Body of pancreas (tissue), 4 donors: ENCODE results near the gene ZNF614. TPM values are rescaled to one million over a fixed set of nuclear protein-coding genes. Genes with fewer than 3 reads are reported as not detected.
"Not testable (repeated sequence)": the region's sequence is repeated elsewhere in the genome, so short reads cannot be mapped to it uniquely, and the experiment has no call there.

Experiments
- ATAC-seq: fragments of 150-250 bp; one replicate; pipeline ENCODE4 v1.9.1; 2016
- DNase-seq, 4 donors: peaks; one replicate each; pipeline ENCODE4 v3.0.0-alpha.2; 2019
- H3K27ac ChIP-seq, 4 donors: fragments of 200-600 bp; sonication (generic); 1 replicate in 3 of 4; 2 replicates in 1 of 4; pipeline versions ENCODE4 v1.5.1 to v1.6.1; 2016 to 2019; ENCODE audit warnings: mild to moderate bottlenecking in 1 of 4, mixed read lengths in 1 of 4, moderate library complexity in 1 of 4
- H3K27me3 ChIP-seq, 2 donors: fragments of 200-600 bp; sonication (generic); one replicate each; pipeline ENCODE4 v1.6.0; 2016; ENCODE audit warnings: mild to moderate bottlenecking in 1 of 2
- H3K36me3 ChIP-seq, 2 donors: fragments of 200-600 bp; sonication (generic); replicated peaks in 1 of 2; 2 replicates each; pipeline ENCODE4 v1.5.1; 2016; ENCODE audit warnings: low read depth in 2 of 2; ENCODE audit not compliant: insufficient read depth in 1 of 2
- H3K4me1 ChIP-seq: fragments of 200-600 bp; sonication (generic); one replicate; pipeline ENCODE4 v1.6.0; 2016
- H3K4me3 ChIP-seq, 2 donors: fragments of 200-600 bp; sonication (generic); 1 replicate in 1 of 2; 2 replicates in 1 of 2; pipeline ENCODE4 v1.5.1; 2016 to 2019
- H3K9me3 ChIP-seq, 3 donors: fragments of 200-600 bp; sonication (generic); 1 replicate in 2 of 3; 2 replicates in 1 of 3; pipeline ENCODE4 v1.5.1; 2016
- POLR2A ChIP-seq, 3 donors: fragments of 450-650 bp; IDR thresholded peaks; one replicate each; pipeline ENCODE4 v1.6.1; 2016; ENCODE audit warnings: antibody characterized with exemption in 3 of 3, mild to moderate bottlenecking in 2 of 3
- WGBS, 2 donors: methylation state at CpG; one replicate each; pipeline ENCODE4 v1.1.5; 2017; 5-methylcytosine and 5-hydroxymethylcytosine counted together
- intact Hi-C: fragments of 100-400 bp; cut with DNase I; formaldehyde crosslinking; loops from one replicate; pipeline ENCODE4 v1.15.1; 2023
- total RNA-seq, 2 donors: library from RNA; depleted of rRNA; stranded (reverse); fragments of >200 nt; gene quantifications; one replicate each; pipeline ENCODE4 v1.1.0, GENCODE V29; 2016
- TF ChIP-seq, protein P1 (sequence below), 7 experiments: fragments of 450-650 bp in 4 of 7; fragments of 200-600 bp in 3 of 7; sonication (generic) in 3 of 7; IDR thresholded peaks; one replicate each; pipeline ENCODE4 v1.5.1; 2016 to 2019; ENCODE audit warnings: antibody characterized with exemption in 7 of 7

ZNF614 gene
- total RNA-seq, 2 donors from 2014 or later, result 1.3 to 1.6 TPM

DNA sequence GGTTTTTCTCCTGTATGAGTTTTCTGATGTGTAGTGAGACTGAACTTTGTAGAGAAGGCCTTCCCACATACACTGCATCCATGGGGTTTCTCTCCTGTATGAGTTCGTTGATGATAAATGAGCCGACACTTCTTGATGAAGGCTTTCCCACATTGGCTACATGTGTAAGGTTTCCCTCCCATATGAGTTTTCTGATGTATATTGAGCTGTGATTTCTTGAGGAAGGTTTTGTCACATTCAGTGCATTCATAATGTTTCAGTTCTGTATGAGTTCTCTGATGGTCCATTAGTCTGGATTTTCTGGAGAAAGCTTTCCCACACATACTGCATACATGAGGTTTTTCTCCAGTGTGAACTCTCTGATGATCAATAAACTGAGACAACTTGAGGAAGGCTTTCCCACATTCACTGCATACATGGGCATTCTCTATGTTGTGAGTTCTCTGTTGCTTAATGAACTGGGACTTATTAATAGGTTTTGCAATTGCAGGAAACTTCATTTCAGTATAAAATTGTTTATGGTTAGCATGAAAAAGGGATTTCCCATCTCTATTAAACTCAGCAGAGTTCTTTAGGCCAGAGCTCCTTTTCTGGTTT, 34.0 kb downstream of the ZNF614 start:
- H3K9me3 ChIP-seq, result peaks cover 0 to 84% (median 10%) of the 10 kb centered on the region in 3 donors
- intact Hi-C loops, result no loop called here
- 97 to 98% methylated on average over 2 of the region's 2 CpGs for WGBS, 2 donors

DNA sequence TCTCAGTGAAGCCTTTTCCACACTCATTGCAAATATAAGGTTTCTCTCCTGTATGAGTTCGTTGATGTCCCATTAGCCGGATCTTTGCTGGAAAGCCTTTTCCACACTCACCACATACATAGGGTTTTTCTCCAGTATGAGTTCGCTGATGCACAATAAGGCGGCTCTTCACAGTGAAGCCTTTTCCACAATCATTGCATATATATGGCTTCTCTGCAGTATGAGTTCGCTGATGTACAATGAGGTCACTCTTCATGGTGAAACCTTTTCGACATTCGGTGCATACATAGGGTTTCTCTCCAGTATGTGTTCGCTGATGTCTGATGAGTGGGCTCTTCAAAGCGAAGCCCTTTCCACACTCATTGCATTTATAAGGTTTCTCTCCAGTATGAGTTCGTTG, 34.8 kb downstream of the ZNF614 start:
- H3K4me1 ChIP-seq, result no peaks in the 10 kb centered on the region
- no peak for DNase-seq
- H3K9me3 ChIP-seq, result peaks cover 0 to 87% (median 10%) of the 10 kb centered on the region in 3 donors
- TF ChIP-seq, protein P1, sequence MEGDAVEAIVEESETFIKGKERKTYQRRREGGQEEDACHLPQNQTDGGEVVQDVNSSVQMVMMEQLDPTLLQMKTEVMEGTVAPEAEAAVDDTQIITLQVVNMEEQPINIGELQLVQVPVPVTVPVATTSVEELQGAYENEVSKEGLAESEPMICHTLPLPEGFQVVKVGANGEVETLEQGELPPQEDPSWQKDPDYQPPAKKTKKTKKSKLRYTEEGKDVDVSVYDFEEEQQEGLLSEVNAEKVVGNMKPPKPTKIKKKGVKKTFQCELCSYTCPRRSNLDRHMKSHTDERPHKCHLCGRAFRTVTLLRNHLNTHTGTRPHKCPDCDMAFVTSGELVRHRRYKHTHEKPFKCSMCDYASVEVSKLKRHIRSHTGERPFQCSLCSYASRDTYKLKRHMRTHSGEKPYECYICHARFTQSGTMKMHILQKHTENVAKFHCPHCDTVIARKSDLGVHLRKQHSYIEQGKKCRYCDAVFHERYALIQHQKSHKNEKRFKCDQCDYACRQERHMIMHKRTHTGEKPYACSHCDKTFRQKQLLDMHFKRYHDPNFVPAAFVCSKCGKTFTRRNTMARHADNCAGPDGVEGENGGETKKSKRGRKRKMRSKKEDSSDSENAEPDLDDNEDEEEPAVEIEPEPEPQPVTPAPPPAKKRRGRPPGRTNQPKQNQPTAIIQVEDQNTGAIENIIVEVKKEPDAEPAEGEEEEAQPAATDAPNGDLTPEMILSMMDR (IDR thresholded peaks at IDR 0.05), result no peak
- TF ChIP-seq POLR2A (IDR thresholded peaks at IDR 0.05), result no peak
- ATAC-seq, result no peak
- no peaks in the 10 kb centered on the region for H3K27me3 ChIP-seq
- WGBS, 2 donors, result 97 to 100% methylated on average over 10 of the region's 10 CpGs
- H3K27ac ChIP-seq, result no peak overlapping the region
- intact Hi-C loops, result no loop called here
- H3K4me3 ChIP-seq, result no peak overlapping the region
- H3K36me3 ChIP-seq, result peaks cover 20 to 29% of the 10 kb centered on the region in 2 donors

More for the DNA sequence above, 34.0 kb downstream of the ZNF614 start:
- no peaks in the 10 kb centered on the region for H3K27me3 ChIP-seq
- no peaks in the 10 kb centered on the region for H3K4me1 ChIP-seq
- TF ChIP-seq, protein P1 (IDR thresholded peaks at IDR 0.05), result no peak
- no peak for TF ChIP-seq POLR2A (IDR thresholded peaks at IDR 0.05)
- H3K36me3 ChIP-seq, result peaks cover 27 to 36% of the 10 kb centered on the region in 2 donors
- no peak overlapping the region for H3K27ac ChIP-seq
- H3K4me3 ChIP-seq, result no peak overlapping the region
- DNase-seq, result no peak
- no peak for ATAC-seq

DNA sequence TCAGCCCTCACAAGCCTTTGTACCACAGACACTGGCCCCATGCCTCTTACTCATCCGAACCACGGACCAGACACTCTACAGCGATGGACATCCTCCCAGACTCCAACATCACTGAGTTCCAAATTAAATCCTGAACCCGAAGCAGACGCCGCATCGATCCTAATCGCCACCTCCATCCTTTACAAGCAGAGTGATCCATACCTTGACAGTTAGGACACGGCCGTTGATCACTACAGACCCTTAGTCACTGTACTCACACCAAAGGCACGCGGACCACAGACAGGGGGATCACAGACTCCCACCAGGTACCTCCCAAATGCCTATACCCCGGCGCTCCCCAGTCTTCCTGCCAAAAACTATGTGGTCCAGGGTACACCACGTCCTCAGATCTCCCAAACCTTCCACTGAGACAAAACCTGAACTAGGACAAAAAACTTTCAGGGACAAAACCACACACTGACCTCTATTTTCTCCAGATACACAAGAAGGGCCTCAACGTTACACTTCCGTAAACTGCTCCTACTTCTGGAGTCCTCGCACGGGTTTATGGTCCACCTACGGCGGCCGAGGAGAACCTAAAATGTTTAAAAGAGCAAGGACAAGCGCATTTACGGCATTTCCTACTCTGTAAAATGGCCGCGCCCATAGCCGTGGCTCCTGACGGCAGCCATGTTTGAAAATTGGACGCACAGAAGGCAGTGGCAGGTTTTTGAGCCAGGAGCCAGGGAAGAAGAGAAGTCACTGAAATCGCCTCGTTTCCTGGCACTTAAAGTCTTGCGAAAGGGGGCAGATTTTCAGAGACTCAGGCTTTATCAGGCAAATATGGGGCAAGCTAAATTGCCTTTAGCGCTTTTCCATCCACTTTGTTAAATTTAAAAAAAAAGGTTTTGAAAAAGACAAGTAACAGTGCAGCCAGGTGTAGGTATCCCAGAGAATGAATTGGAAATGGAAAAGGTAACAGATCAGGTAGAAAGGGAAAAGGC, 41.6 kb downstream of the ZNF614 start, which contains the start of gene ZNF350:
ZNF350 (minus strand) TSS at position 532 of the 983 bp plus-strand sequence. CDS start 12,480 bp downstream, outside the sequence.
- 2 to 3% methylated on average over 25 to 33 of the region's 33 CpGs for WGBS, 2 donors
- Histone ChIP-seq H3K27me3 (no peaks in the 10 kb centered on the region), H3K27ac (peak within 1 kb of the TSS in 3 of 4 donors; percentile 6 to 78 (median 69)), H3K4me3 (peak within 1 kb of the TSS; percentile 33 to 96), H3K4me1 (peaks cover 7% of the 10 kb centered on the region), H3K9me3 (peaks cover 0 to 35% (median 0%) of the 10 kb centered on the region in 3 donors), H3K36me3 (no peaks in the 10 kb centered on the region)
- TF ChIP-seq, protein P1 (IDR thresholded peaks at IDR 0.05), result peak in 1 of 7 experiments; percentile 13
- peak in 2 of 3 donors; percentile 56 to 63 for TF ChIP-seq POLR2A (IDR thresholded peaks at IDR 0.05)
- intact Hi-C loops, result no loop called here
- ATAC-seq (peak; percentile 100), DNase-seq (peak; percentile 91 to 99 (median 94))

DNA sequence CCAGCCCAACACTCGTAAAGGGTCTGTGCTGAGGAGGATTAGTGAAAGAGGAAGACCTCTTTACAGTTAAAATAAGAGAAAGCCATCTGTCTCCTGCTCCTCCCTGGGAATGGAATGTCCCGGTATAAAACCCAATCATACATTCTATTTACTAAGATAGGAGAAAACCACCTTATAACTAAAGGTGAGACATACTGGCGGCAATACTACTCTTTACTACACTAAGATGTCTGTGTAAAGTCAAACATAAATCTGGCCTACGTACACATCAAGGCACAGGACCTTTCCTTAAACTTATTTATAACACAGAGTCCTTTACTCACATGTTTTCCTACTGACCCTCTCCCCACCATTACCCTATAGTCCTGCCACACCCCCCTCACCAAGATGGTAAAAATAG, 44.8 kb downstream of the ZNF614 start:
- Histone ChIP-seq H3K36me3 (no peaks in the 10 kb centered on the region), H3K27ac (no peak overlapping the region), H3K4me1 (peaks cover 7% of the 10 kb centered on the region), H3K27me3 (no peaks in the 10 kb centered on the region), H3K9me3 (peaks cover 0 to 41% (median 0%) of the 10 kb centered on the region in 3 donors), H3K4me3 (no peak overlapping the region)
- WGBS, 2 donors, result 90 to 94% methylated on average over 4 of the region's 4 CpGs
- TF ChIP-seq, protein P1 (IDR thresholded peaks at IDR 0.05), result no peak
- TF ChIP-seq POLR2A (IDR thresholded peaks at IDR 0.05), result no peak
- DNase-seq, result no peak
- intact Hi-C loops, result no loop called here
- ATAC-seq, result no peak

DNA sequence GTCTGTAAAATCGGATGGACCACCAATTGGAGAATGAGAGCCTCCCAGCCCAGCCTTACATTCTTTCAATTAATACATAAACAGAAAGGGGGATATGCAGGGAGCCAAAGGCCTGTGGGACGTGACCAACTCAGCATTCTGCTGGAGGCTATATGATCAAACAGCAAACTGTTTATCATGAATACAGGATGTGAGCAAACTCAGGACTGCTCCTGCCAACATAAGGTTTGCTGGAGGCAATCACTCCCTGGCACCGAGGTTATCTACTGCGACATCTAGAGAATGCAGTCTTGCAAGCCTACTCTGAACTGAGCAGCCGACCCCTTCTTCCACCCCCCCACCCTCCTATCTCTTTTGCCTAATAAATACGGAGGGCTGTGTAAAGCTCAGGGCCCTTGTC, 47.3 kb downstream of the ZNF614 start:
- H3K4me1 ChIP-seq, H3K4me3 ChIP-seq, H3K27ac ChIP-seq, H3K36me3 ChIP-seq, H3K27me3 ChIP-seq, intact Hi-C loops, ATAC-seq, DNase-seq: not testable (repeated sequence)
- 88 to 98% methylated on average over 6 of the region's 6 CpGs for WGBS, 2 donors
- H3K9me3 ChIP-seq, result peaks cover 0 to 58% (median 0%) of the 10 kb centered on the region in 3 donors
